HEK293 (cell line): ENCODE data around the gene SP7.
A peak's percentile ranks its signal among the peaks of the same experiment; 100 is the strongest.
"Not testable (repeated sequence)": the region's sequence is repeated elsewhere in the genome, so short reads cannot be mapped to it uniquely, and the experiment has no call there.

Experiments
- CTCF ChIA-PET: fragments of 350-600 bp; formaldehyde crosslinking; extraction: SDS; loops from one replicate; lab custom pipeline; 2021; ENCODE audit warnings: antibody characterized with exemption; lab: Yijun Ruan, JAX
- POLR2A ChIA-PET: fragments of 300-600 bp; formaldehyde crosslinking; extraction: SDS; loops from one replicate; lab custom pipeline; 2020; ENCODE audit warnings: antibody characterized with exemption, inconsistent platforms; lab: Yijun Ruan, JAX
- H3K27ac ChIP-seq: fragments of 200-500 bp; sonication (Bioruptor generic); 2 replicates; pipeline ENCODE4 v1.5.1; 2014; ENCODE audit warnings: low read depth, low read length, control low read depth, inconsistent platforms; ENCODE audit errors: extremely low read depth
- H3K36me3 ChIP-seq, 2 experiments: fragments of 200-500 bp in 1 of 2; sonication (Bioruptor generic) in 1 of 2; 1 replicate in 1 of 2; 2 replicates in 1 of 2; pipeline ENCODE4 v1.5.1; 2014 to 2017; ENCODE audit warnings: inconsistent platforms in 2 of 2, low read length in 2 of 2; ENCODE audit not compliant: control insufficient read depth in 2 of 2, insufficient read depth in 1 of 2
- H3K4me1 ChIP-seq: fragments of 200-500 bp; sonication (Bioruptor generic); 2 replicates; pipeline ENCODE4 v1.5.1; 2014; ENCODE audit warnings: mild to moderate bottlenecking, low read length, inconsistent platforms; ENCODE audit not compliant: control insufficient read depth, insufficient read depth
- H3K4me3 ChIP-seq: 2 replicates; pipeline ENCODE4 v1.5.1; 2011; ENCODE audit warnings: low read depth, mild to moderate bottlenecking, control low read depth, low read length, moderate library complexity
- H3K9me3 ChIP-seq: fragments of 200-500 bp; sonication (Bioruptor generic); 2 replicates; pipeline ENCODE4 v1.5.1; 2014; ENCODE audit warnings: low read depth, low read length, inconsistent platforms; ENCODE audit not compliant: control insufficient read depth, insufficient read depth
- KLF8 ChIP-seq: fragments of 450-650 bp; formaldehyde crosslinking; IDR thresholded peaks from 2 replicates; pipeline ENCODE4 v1.5.1; 2016; ENCODE audit warnings: missing biosample characterization, missing genetic modification characterization
- OVOL3 ChIP-seq: fragments of 450-650 bp; formaldehyde crosslinking; IDR thresholded peaks from 2 replicates; pipeline ENCODE4 v1.5.1; 2016; ENCODE audit warnings: missing biosample characterization, missing genetic modification characterization
- ZBTB20 ChIP-seq: fragments of 450-650 bp; formaldehyde crosslinking; IDR thresholded peaks from 2 replicates; pipeline ENCODE4 v1.5.1; 2016; ENCODE audit warnings: missing biosample characterization, missing genetic modification characterization
- ZBTB7A ChIP-seq: fragments of 450-650 bp; formaldehyde crosslinking; IDR thresholded peaks from 2 replicates; pipeline ENCODE4 v1.5.1; 2016; ENCODE audit warnings: low read depth, missing biosample characterization, missing genetic modification characterization
- ZFP37 ChIP-seq: fragments of 450-650 bp; formaldehyde crosslinking; IDR thresholded peaks from 2 replicates; pipeline ENCODE4 v1.5.1; 2016; ENCODE audit warnings: missing biosample characterization, missing genetic modification characterization
- ZNF174 ChIP-seq: fragments of 450-650 bp; formaldehyde crosslinking; IDR thresholded peaks from 2 replicates; pipeline ENCODE4 v1.5.0; 2017; ENCODE audit warnings: missing biosample characterization, mild to moderate bottlenecking, missing genetic modification characterization
- ZNF184 ChIP-seq: fragments of 450-650 bp; IDR thresholded peaks from 2 replicates; pipeline ENCODE4 v1.5.1; 2018; ENCODE audit warnings: missing biosample characterization, mild to moderate bottlenecking, missing genetic modification characterization
- ZNF19 ChIP-seq: fragments of 450-650 bp; formaldehyde crosslinking; IDR thresholded peaks from 2 replicates; pipeline ENCODE4; 2016; ENCODE audit warnings: missing biosample characterization, missing genetic modification characterization, low read depth
- ZNF223 ChIP-seq: fragments of 450-650 bp; formaldehyde crosslinking; IDR thresholded peaks from 2 replicates; pipeline ENCODE4 v1.5.1; 2016; ENCODE audit warnings: missing biosample characterization, missing genetic modification characterization
- ZNF248 ChIP-seq: fragments of 450-650 bp; formaldehyde crosslinking; IDR thresholded peaks from 2 replicates; pipeline ENCODE4 v1.5.1; 2017; ENCODE audit warnings: missing biosample characterization, missing genetic modification characterization
- ZNF26 ChIP-seq: fragments of 450-650 bp; formaldehyde crosslinking; IDR thresholded peaks from 2 replicates; pipeline ENCODE4 v1.5.1; 2016; ENCODE audit warnings: missing biosample characterization, missing genetic modification characterization
- ZNF335 ChIP-seq: fragments of 450-650 bp; formaldehyde crosslinking; conservative IDR thresholded peaks from 2 replicates; pipeline ENCODE4 v1.5.1; 2016; ENCODE audit warnings: missing biosample characterization, missing genetic modification characterization
- ZNF341 ChIP-seq: fragments of 450-650 bp; formaldehyde crosslinking; IDR thresholded peaks from 2 replicates; pipeline ENCODE4; 2016; ENCODE audit warnings: low read depth, missing biosample characterization, missing genetic modification characterization
- ZNF398 ChIP-seq: fragments of 450-650 bp; formaldehyde crosslinking; IDR thresholded peaks from 2 replicates; pipeline ENCODE4 v1.5.1; 2017; ENCODE audit warnings: missing biosample characterization, missing genetic modification characterization
- ZNF521 ChIP-seq: fragments of 450-650 bp; formaldehyde crosslinking; IDR thresholded peaks from 2 replicates; pipeline ENCODE4 v1.5.1; 2017; ENCODE audit warnings: missing biosample characterization, mild to moderate bottlenecking, missing genetic modification characterization
- ZNF555 ChIP-seq: fragments of 450-650 bp; formaldehyde crosslinking; conservative IDR thresholded peaks from 2 replicates; pipeline ENCODE4 v1.5.1; 2017; ENCODE audit warnings: missing biosample characterization, mild to moderate bottlenecking, missing genetic modification characterization, inconsistent platforms
- ZNF654 ChIP-seq: fragments of 450-650 bp; formaldehyde crosslinking; IDR thresholded peaks from 2 replicates; pipeline ENCODE4 v1.5.1; 2016; ENCODE audit warnings: low read depth, missing biosample characterization, missing genetic modification characterization
- ZNF670 ChIP-seq: fragments of 450-650 bp; formaldehyde crosslinking; IDR thresholded peaks from 2 replicates; pipeline ENCODE4 v1.5.1; 2016; ENCODE audit warnings: missing biosample characterization, missing genetic modification characterization, low read depth
- ZNF776 ChIP-seq: fragments of 450-650 bp; formaldehyde crosslinking; IDR thresholded peaks from 2 replicates; pipeline ENCODE4 v1.5.0; 2017; ENCODE audit warnings: missing biosample characterization, missing genetic modification characterization, borderline replicate concordance
- ZXDB ChIP-seq: fragments of 450-650 bp; formaldehyde crosslinking; IDR thresholded peaks from 2 replicates; pipeline ENCODE4 v1.5.1; 2016; ENCODE audit warnings: missing biosample characterization, missing genetic modification characterization
- TF ChIP-seq, protein P1 (sequence below): fragments of 450-650 bp; formaldehyde crosslinking; IDR thresholded peaks from 2 replicates; pipeline ENCODE4 v1.5.1; 2016; ENCODE audit warnings: missing biosample characterization, missing genetic modification characterization
- TF ChIP-seq, protein P2 (sequence below): IDR thresholded peaks from 2 replicates; pipeline ENCODE4 v1.6.1; 2011; ENCODE audit warnings: mild to moderate bottlenecking, low read depth, low read length, borderline replicate concordance

The SP7 gene

GRCh38 chr12:53298164-53298563 is 38.0 kb downstream of the SP7 start (continued):
- TF ChIP-seq ZNF26 (tag by site-specific recombination) (no peak), KLF8 (no peak), ZNF248 (tag by site-specific recombination) (no peak), ZNF521 (tag by site-specific recombination) (no peak), ZNF19 (no peak), ZNF341 (no peak), ZNF555 (tag by site-specific recombination) (no peak), ZBTB20 (tag by site-specific recombination) (no peak), ZNF174 (no peak), ZXDB (tag by site-specific recombination) (no peak), ZBTB7A (tag by site-specific recombination) (no peak)
- TF ChIP-seq, protein P1, sequence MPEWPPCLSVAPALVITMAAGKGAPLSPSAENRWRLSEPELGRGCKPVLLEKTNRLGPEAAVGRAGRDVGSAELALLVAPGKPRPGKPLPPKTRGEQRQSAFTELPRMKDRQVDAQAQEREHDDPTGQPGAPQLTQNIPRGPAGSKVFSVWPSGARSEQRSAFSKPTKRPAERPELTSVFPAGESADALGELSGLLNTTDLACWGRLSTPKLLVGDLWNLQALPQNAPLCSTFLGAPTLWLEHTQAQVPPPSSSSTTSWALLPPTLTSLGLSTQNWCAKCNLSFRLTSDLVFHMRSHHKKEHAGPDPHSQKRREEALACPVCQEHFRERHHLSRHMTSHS (tag by site-specific recombination) = no peak
- TF ChIP-seq, all 188 proteins: peak for 0

DNA sequence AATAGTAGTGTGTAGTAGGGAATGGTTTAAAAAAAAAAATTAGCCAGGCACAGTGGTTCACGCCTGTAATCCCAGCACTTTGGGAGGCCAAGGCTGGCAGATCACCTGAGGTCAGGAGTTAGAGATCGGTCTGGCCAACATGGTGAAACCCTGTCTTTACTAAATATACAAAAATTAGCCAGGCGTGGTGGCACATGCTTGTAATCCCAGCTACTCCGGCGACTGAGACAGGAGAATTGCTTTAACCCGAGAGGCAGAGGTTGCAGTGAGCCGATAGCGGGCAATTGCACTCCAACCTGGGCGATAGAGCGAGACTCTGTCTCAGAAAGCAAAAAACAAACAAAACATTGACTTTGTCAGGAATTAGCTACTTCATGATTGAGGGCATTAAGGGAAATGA is 39.0 kb downstream of the SP7 start:
- not testable (repeated sequence) for H3K9me3 ChIP-seq, H3K4me3 ChIP-seq, H3K4me1 ChIP-seq, H3K27ac ChIP-seq
- ChIA-PET POLR2A (interaction anchor here (3.0 kb wide), 1 partner anchor 24 kb away, joined by 27 read pairs; the partner anchor contains the start of gene AAAS), CTCF (interaction anchor here (1.1 to 3.0 kb wide), 5 partner anchors 24 to 231 kb away, joined by 3 to 31 read pairs (median 12); partner anchors contain the start of gene AAAS)
- peaks cover 41 to 65% of the 10 kb centered on the region in 2 experiments for H3K36me3 ChIP-seq

DNA sequence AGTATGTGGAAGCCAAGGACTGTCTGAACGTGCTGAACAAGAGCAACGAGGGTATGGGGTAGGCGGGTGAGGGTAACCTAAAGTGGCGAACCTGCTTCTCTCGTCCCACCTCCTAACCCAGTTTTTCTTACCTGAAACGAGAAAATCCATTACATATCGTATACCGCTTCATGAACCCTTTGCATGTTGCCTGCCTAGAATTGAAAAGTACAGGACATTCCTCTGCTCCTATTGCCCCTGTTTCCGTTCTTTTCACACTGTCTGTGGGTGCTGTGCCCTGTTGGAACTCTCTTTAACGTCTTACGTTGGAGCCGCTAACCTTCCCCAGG is 40.3 kb downstream of the SP7 start:
- peak overlapping the region; percentile 61; the same call in 1 of the 2 replicates for H3K27ac ChIP-seq

More for the DNA sequence above, 40.3 kb downstream of the SP7 start:
- H3K4me1 ChIP-seq = peaks cover 4% of the 10 kb centered on the region
- H3K36me3 ChIP-seq = peaks cover 35 to 64% of the 10 kb centered on the region in 2 experiments
- H3K4me3 ChIP-seq = peak overlapping the region; percentile 73
- H3K9me3 ChIP-seq = no peaks in the 10 kb centered on the region
- TF ChIP-seq ZNF223 = no peak
- no peak for TF ChIP-seq ZNF335 (tag by site-specific recombination)
- no peak for TF ChIP-seq ZNF398 (tag by site-specific recombination)
- TF ChIP-seq ZFP37 = no peak
- TF ChIP-seq ZNF670 (tag by site-specific recombination) = no peak
- no peak for TF ChIP-seq ZNF248 (tag by site-specific recombination)
- TF ChIP-seq, protein P2, sequence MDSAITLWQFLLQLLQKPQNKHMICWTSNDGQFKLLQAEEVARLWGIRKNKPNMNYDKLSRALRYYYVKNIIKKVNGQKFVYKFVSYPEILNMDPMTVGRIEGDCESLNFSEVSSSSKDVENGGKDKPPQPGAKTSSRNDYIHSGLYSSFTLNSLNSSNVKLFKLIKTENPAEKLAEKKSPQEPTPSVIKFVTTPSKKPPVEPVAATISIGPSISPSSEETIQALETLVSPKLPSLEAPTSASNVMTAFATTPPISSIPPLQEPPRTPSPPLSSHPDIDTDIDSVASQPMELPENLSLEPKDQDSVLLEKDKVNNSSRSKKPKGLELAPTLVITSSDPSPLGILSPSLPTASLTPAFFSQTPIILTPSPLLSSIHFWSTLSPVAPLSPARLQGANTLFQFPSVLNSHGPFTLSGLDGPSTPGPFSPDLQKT = no peak
- TF ChIP-seq ZNF654 (tag by site-specific recombination) = no peak
- TF ChIP-seq OVOL3 (tag by site-specific recombination) = no peak
- no peak for TF ChIP-seq ZNF184 (tag by site-specific recombination)
- TF ChIP-seq ZNF776 (tag by site-specific recombination) = no peak
- TF ChIP-seq, protein P1 (tag by site-specific recombination) = no peak
- ChIA-PET POLR2A (interaction anchor here (0.6 to 1.9 kb wide), 22 partner anchors 10 to 380 kb away, joined by 3 to 30 read pairs (median 4); partner anchors contain the start of genes AAAS, ATP5MC2, CSAD and ESPL1), CTCF (interaction anchor here (0.6 to 3.7 kb wide), 9 partner anchors 7 to 211 kb away, joined by 3 to 24 read pairs (median 5); partner anchors contain the start of gene AAAS)
